Muscle layer of duodenum (tissue), 2 donors: ENCODE data around the gene CPNE6.
A peak's percentile ranks its signal among the peaks of the same experiment; 100 is the strongest.
"Not testable (repeated sequence)": the region's sequence is repeated elsewhere in the genome, so short reads cannot be mapped to it uniquely, and the experiment has no call there.

Experiments used
- H3K27ac ChIP-seq: one replicate; pipeline ENCODE4 v1.7.0; 2013; ENCODE audit warnings: mild to moderate bottlenecking, low read length
- H3K27me3 ChIP-seq: one replicate; pipeline ENCODE4 v1.7.0; 2013; ENCODE audit warnings: low read depth, mild to moderate bottlenecking, control low read depth, low read length
- H3K36me3 ChIP-seq, 2 donors: one replicate each; pipeline ENCODE4 v1.7.0; 2013; ENCODE audit warnings: low read length in 2 of 2, control low read depth in 1 of 2, mild to moderate bottlenecking in 1 of 2; ENCODE audit not compliant: insufficient read depth in 2 of 2, control insufficient read depth in 1 of 2
- H3K4me1 ChIP-seq, 2 donors: one replicate each; pipeline ENCODE4 v1.7.0; 2013; ENCODE audit warnings: low read length in 2 of 2, mild to moderate bottlenecking in 2 of 2, control low read depth in 1 of 2, moderate library complexity in 1 of 2; ENCODE audit not compliant: insufficient read depth in 2 of 2, control insufficient read depth in 1 of 2
- H3K4me3 ChIP-seq, 2 donors: one replicate each; pipeline ENCODE4 v1.7.0; 2013; ENCODE audit warnings: low read length in 2 of 2, low read depth in 1 of 2, mild to moderate bottlenecking in 1 of 2
- H3K9me3 ChIP-seq, 2 donors: one replicate each; pipeline ENCODE4 v1.7.0; 2013; ENCODE audit warnings: low read length in 2 of 2, control low read depth in 1 of 2, mild to moderate bottlenecking in 1 of 2; ENCODE audit not compliant: control insufficient read depth in 1 of 2
- donor health status: healthy.

Gene CPNE6

GRCh38 chr14:24071144-24071697 lies at the start of gene CPNE6:
CPNE6 (plus strand) TSS chr14:24071562; CDS start chr14:24072937, 1,375 bp downstream.
- H3K4me3 ChIP-seq, result no peak within 1 kb of the TSS
- H3K4me1 ChIP-seq, result peaks cover 0 to 7% of the 10 kb centered on the region in 2 donors
- no peaks in the 10 kb centered on the region for H3K27me3 ChIP-seq
- no peaks in the 10 kb centered on the region for H3K9me3 ChIP-seq
- no peaks in the 10 kb centered on the region for H3K36me3 ChIP-seq
- H3K27ac ChIP-seq, result no peak within 1 kb of the TSS

DNA sequence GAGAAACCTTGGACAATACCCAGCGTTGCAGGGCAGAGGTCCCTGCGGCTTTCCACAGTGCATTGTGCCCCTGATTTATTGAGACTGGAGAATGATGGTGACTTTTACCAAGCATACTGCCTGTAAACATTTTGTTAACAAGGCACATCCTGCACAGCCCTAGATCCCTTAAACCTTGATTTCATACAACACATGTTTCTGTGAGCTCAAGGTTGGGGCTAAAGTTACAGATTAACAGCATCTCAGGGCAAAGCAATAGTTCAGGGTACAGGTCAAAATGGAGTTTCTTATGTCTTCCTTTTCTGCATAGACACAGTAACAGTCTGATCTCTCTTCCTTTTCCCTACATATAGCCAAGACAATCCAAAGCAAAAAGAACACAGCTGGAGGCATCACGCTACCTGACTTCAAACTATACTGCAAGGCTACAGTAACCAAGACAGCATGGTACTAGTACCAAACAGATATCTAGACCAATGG lies 46.4 kb upstream of the CPNE6 start:
- not testable (repeated sequence) for H3K4me3 ChIP-seq, H3K36me3 ChIP-seq, H3K4me1 ChIP-seq, H3K27me3 ChIP-seq, H3K9me3 ChIP-seq, H3K27ac ChIP-seq

DNA sequence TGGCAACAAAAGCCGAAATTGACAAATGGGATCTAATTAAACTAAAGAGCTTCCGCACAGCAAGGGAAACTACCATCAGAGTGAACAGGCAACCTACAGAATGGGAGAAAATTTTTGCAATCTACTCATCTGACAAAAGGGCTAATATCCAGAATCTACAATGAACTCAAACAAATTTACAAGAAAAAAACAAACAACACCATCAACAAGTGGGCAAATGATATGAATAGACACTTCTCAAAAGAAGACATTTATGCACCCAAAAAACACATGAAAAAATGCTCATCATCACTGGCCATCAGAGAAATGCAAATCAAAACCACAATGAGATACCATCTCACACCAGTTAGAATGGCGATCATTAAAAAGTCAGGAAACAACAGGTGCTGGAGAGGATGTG lies 41.7 kb upstream of the CPNE6 start:
- H3K9me3 ChIP-seq, H3K27ac ChIP-seq, H3K4me1 ChIP-seq, H3K36me3 ChIP-seq, H3K27me3 ChIP-seq, H3K4me3 ChIP-seq: not testable (repeated sequence)

GRCh38 chr14:24031331-24031730 lies 40.0 kb upstream of the CPNE6 start:
- not testable (repeated sequence) for H3K36me3 ChIP-seq, H3K9me3 ChIP-seq, H3K4me3 ChIP-seq, H3K27me3 ChIP-seq, H3K4me1 ChIP-seq, H3K27ac ChIP-seq

DNA sequence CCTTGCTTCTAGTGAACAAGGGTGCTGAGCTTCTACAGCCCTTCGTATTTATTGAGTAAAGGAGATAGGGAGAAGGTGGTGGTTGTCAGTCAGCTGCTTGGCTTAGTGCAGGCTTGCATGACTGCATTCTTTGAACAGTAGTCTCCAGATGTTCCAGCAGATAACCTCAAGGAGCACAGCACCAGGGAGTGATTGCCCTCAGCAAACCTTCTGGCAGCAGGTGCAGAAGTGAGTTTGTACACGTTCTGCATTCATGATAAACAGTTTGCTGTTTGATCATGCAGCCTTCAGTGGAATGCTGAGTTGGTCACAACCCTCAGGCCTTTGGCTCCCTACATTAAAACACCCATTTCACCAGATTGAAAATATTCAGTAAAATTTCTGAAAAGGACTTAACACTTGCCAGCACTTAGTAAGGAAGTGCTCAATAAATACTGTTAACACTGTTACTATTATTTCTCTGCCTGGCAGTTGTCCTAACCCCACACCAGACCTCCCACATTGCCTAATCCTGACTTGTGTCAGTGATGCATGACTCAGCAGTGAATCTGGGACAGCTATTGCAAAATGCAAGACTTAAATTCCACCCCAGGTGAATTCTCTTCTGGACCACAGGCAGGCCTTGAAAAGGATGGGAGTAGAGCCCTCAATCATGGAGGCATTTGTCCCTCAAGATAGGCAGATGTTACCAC lies 38.5 kb upstream of the CPNE6 start:
- H3K36me3 ChIP-seq, result no peaks in the 10 kb centered on the region
- H3K9me3 ChIP-seq, result peaks cover 0 to 8% of the 10 kb centered on the region in 2 donors
- no peaks in the 10 kb centered on the region for H3K27me3 ChIP-seq
- no peak overlapping the region for H3K4me3 ChIP-seq
- H3K4me1 ChIP-seq, result no peaks in the 10 kb centered on the region
- H3K27ac ChIP-seq, result no peak overlapping the region

DNA sequence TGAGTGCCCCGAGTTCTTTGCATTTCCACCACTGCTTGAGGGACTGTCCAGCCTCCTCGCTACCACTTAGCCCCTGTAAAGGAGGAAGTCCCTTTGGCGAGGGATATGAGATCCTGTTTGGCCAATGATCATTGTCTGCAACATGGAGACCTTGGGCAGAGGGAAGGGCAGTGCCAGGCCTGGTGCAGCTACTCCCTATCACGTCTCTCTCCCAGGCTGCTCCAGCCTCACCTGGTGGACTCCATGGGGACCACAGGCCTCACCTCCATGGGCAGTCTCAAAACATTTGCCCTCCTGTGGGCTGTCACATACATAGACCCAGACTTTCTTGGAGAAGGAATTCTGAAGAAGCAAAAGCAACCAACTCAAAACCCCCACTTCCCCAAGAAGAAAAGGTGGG lies 35.6 kb upstream of the CPNE6 start:
- not testable (repeated sequence) for H3K4me1 ChIP-seq, H3K36me3 ChIP-seq, H3K27ac ChIP-seq, H3K27me3 ChIP-seq, H3K9me3 ChIP-seq
- peak overlapping the region in 1 of 2 donors; percentile 63 for H3K4me3 ChIP-seq

GRCh38 chr14:24036169-24036962 lies 35.0 kb upstream of the CPNE6 start:
- H3K4me1 ChIP-seq, result no peaks in the 10 kb centered on the region
- H3K4me3 ChIP-seq, result peak overlapping the region; percentile 63 to 65
- H3K36me3 ChIP-seq, result no peaks in the 10 kb centered on the region
- H3K9me3 ChIP-seq, result peaks cover 0 to 6% of the 10 kb centered on the region in 2 donors
- peak overlapping the region; percentile 87 for H3K27ac ChIP-seq
- H3K27me3 ChIP-seq, result no peaks in the 10 kb centered on the region

DNA sequence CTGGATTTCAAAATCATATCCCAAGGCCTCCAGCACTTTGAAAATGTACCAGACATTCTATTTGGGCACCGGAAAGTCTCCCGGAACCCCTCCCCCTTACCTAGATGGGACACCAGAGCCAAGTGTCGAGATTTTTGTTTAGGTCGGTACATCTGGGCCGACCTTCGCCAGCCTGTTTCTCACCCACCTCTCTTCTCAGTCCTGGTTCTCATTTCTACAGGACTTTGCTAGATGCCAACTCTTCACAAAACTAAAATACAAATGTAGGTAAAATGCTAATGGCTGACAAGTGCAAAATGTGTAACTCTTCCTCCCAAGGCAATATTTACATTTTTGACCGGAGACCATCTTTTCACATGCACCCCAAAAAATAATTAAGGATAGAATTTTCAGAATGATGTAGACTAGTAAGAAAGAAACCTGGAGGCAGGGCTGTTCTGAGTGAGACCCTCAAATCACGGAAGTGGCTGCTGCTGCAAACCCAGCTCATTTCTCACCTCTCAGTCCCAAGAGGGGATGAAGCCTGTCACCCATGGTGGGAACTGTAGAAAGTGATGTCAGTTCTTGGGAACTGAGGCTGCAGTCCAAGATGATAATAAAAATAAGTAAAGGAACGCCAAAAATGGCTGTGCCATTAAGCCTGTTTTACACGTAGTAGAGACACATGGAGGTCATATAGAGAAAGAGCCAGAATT lies 34.3 kb upstream of the CPNE6 start:
- not testable (repeated sequence) for H3K9me3 ChIP-seq, H3K4me1 ChIP-seq, H3K27me3 ChIP-seq, H3K36me3 ChIP-seq
- peak overlapping the region; percentile 87 for H3K27ac ChIP-seq
- peak overlapping the region; percentile 63 to 65 for H3K4me3 ChIP-seq

DNA sequence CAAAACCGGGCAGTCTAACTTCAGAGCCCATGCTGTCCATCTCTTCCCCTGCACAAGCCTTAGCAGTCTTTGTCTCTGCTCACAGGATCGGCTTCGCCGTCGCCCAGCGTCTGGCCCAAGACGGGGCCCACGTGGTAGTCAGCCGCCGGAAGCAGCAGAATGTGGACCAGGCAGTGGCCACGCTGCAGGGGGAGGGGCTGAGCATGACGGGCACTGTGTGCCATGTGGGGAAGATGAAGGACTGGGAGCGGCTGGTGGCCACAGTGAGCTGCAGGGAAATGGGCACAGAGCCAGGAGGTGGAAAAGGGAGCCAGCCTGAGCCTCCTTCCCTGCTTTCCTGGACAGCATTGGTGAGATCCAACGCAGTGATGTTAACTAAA lies 33.7 kb upstream of the CPNE6 start:
- Histone ChIP-seq H3K4me3 (no peak overlapping the region), H3K27me3 (no peaks in the 10 kb centered on the region), H3K4me1 (no peaks in the 10 kb centered on the region), H3K36me3 (no peaks in the 10 kb centered on the region), H3K9me3 (peaks cover 0 to 1% of the 10 kb centered on the region in 2 donors), H3K27ac (no peak overlapping the region)

DNA sequence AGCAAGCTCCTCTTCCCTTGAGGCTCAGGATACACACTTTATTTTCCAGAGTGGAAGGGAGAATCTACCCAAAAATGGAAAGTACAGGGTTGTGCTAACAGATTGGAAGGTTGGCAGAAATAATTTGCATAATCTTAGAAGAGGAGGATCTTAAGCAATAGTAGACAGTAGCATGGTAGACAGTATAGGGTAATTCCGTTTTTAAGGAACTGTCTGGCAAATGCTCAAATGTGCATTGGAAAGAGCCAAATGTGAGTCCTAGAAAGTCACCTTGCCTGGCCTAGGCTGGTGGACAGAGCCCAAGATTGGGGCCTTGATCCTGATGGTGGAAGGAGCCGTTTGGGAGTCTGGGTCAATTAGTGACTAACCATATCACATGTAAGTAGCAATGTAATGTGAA lies 32.7 kb upstream of the CPNE6 start:
- H3K27ac ChIP-seq, result no peak overlapping the region
- H3K9me3 ChIP-seq, result no peaks in the 10 kb centered on the region
- H3K27me3 ChIP-seq, result no peaks in the 10 kb centered on the region

GRCh38 chr14:24040692-24041091 lies 30.7 kb upstream of the CPNE6 start:
- Histone ChIP-seq H3K27ac (no peak overlapping the region), H3K36me3 (no peaks in the 10 kb centered on the region), H3K27me3 (no peaks in the 10 kb centered on the region), H3K4me1 (no peaks in the 10 kb centered on the region), H3K9me3 (no peaks in the 10 kb centered on the region), H3K4me3 (no peak overlapping the region)

More for the DNA sequence above, 32.7 kb upstream of the CPNE6 start:
- H3K36me3 ChIP-seq, result no peaks in the 10 kb centered on the region
- no peak overlapping the region for H3K4me3 ChIP-seq
- no peaks in the 10 kb centered on the region for H3K4me1 ChIP-seq
